K562 (cell line): ENCODE data around the gene SLC33A1. TPM values are rescaled to one million over a fixed set of nuclear protein-coding genes. Genes with fewer than 3 reads are reported as not detected.

Source experiments
- BRF1 ChIP-seq: IDR thresholded peaks from 3 replicates; pipeline ENCODE4 v1.6.1; 2011; ENCODE audit warnings: borderline replicate concordance, mild to moderate bottlenecking; ENCODE audit not compliant: insufficient read length; ENCODE audit errors: extremely low read depth
- FOXM1 ChIP-seq, 2 experiments: fragments of 450-650 bp in 1 of 2; sonication (generic) in 1 of 2; formaldehyde crosslinking in 1 of 2; IDR thresholded peaks; 2 replicates each; pipeline versions ENCODE4 v1.6.1 to v1.9.0; 2017 to 2022; ENCODE audit warnings: low read depth in 2 of 2, mild to moderate bottlenecking in 2 of 2, missing genetic modification reagents in 1 of 2, moderate library complexity in 1 of 2
- JUN ChIP-seq, 2 experiments: sonication (generic) in 1 of 2; formaldehyde crosslinking in 1 of 2; IDR thresholded peaks; 2 replicates each; pipeline versions ENCODE4 v1.6.1 to v1.8.0; 2012 to 2022; ENCODE audit warnings: borderline replicate concordance in 2 of 2, mild to moderate bottlenecking in 2 of 2, improper control_type of control experiment in 1 of 2, low read depth in 1 of 2, low read length in 1 of 2, missing genetic modification reagents in 1 of 2
- LCOR ChIP-seq: sonication (generic); formaldehyde crosslinking; IDR thresholded peaks from 2 replicates; pipeline ENCODE4 v1.8.0; 2022; ENCODE audit warnings: mild to moderate bottlenecking, missing genetic modification reagents
- RBM39 ChIP-seq: fragments of 200-400 bp; formaldehyde crosslinking; optimal IDR thresholded peaks from 2 replicates; pipeline ENCODE3; 2018; ENCODE audit warnings: low read depth, low read length
- ZNF57 ChIP-seq: fragments of 450-650 bp; formaldehyde crosslinking; IDR thresholded peaks from 2 replicates; pipeline ENCODE4 v1.4.0; 2020; ENCODE audit warnings: mild to moderate bottlenecking, moderate library complexity
- polyA plus RNA-seq, 8 experiments: library from polyadenylated mRNA; depleted of rRNA in 4 of 8; stranded (reverse) in 5 of 8; unstranded in 3 of 8; fragments of >200 nt; fragmentation: Nextera tagmentation in 2 of 8; fragmentation: Illumina TruSeq in 1 of 8; extraction: Ambion mirVana in 2 of 8; extraction: Trizol in 1 of 8; gene quantifications; 2 replicates each; pipeline versions ENCODE4 v1.2.1 to v1.2.3, GENCODE V29; 2011 to 2014; ENCODE audit warnings: inconsistent platforms in 1 of 8, missing spikeins in 1 of 8
- total RNA-seq, 7 experiments: library from RNA; depleted of rRNA in 6 of 7; stranded (reverse); fragments of >200 nt in 6 of 7; fragmentation: Illumina TruSeq in 2 of 7; extraction: Trizol in 2 of 7; gene quantifications; 2 replicates each; pipeline versions ENCODE4 v1.2.1 to v1.2.3, GENCODE V29; 2011 to 2021; ENCODE audit warnings: low replicate concordance in 1 of 7
- TF ChIP-seq, protein P1 (sequence below), 2 experiments: fragments of 450-650 bp; IDR thresholded peaks; 2 replicates each; pipeline ENCODE4 v1.6.1; 2016
- TF ChIP-seq, protein P2 (sequence below), 3 experiments: IDR thresholded peaks in 2 of 3; conservative IDR thresholded peaks in 1 of 3; 2 replicates each; pipeline ENCODE4 v1.5.1; 2011 to 2012; ENCODE audit warnings: low read length in 3 of 3, mild to moderate bottlenecking in 3 of 3, control low read depth in 2 of 3, improper control_type of control experiment in 1 of 3, inconsistent platforms in 1 of 3, low read depth in 1 of 3, mixed read lengths in 1 of 3, moderate library complexity in 1 of 3; ENCODE audit not compliant: insufficient read depth in 2 of 3
- TF ChIP-seq, protein P3 (sequence below), 2 experiments: fragments of 450-650 bp; formaldehyde crosslinking in 1 of 2; IDR thresholded peaks; 2 replicates each; pipeline versions ENCODE4 v1.4.0 to v1.6.1; 2014 to 2020; ENCODE audit warnings: mild to moderate bottlenecking in 2 of 2, borderline replicate concordance in 1 of 2, low read depth in 1 of 2
- TF ChIP-seq, protein P4 (sequence below): IDR thresholded peaks from 3 replicates; pipeline ENCODE4 v1.6.1; 2011; ENCODE audit warnings: borderline replicate concordance, mild to moderate bottlenecking, moderate library complexity; ENCODE audit not compliant: insufficient read length; ENCODE audit errors: extremely low read depth

Gene SLC33A1
- total and polyA plus RNA-seq, 9 of the 15 experiments (the other 6 are each of a cell fraction or from before 2014, with no cell fraction given): 6.2 to 26.8 (median 19.6) TPM

DNA sequence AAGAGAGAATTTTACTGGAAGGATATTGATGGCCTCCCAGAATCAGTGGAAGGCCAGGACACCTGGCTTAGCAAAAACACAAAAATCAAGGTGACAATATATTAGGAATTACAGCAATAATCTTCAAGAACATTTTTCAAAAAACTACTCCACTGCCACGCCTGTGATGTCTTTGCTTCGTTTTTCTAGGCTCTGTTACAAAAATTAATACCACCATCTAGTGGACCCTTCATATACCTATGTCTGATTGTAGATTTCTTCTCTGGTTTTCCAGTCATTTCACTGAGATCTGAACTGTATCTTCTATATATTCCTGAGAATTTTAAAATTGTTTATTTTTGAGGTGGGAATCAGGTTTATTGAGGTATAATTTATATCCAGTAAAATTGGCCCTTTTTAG is 5.6 kb upstream of the SLC33A1 start (continued):
- TF ChIP-seq FOXM1 (IDR thresholded peaks at IDR 0.05; ENCODE audit: low read depth): 0 out of 2 replicates have a peak, but pooled peaks have one; percentile 7
- TF ChIP-seq FOXM1 (CRISPR knock-in tag; IDR thresholded peaks at IDR 0.05; ENCODE audit: low read depth): no peak
- TF ChIP-seq, protein P1, sequence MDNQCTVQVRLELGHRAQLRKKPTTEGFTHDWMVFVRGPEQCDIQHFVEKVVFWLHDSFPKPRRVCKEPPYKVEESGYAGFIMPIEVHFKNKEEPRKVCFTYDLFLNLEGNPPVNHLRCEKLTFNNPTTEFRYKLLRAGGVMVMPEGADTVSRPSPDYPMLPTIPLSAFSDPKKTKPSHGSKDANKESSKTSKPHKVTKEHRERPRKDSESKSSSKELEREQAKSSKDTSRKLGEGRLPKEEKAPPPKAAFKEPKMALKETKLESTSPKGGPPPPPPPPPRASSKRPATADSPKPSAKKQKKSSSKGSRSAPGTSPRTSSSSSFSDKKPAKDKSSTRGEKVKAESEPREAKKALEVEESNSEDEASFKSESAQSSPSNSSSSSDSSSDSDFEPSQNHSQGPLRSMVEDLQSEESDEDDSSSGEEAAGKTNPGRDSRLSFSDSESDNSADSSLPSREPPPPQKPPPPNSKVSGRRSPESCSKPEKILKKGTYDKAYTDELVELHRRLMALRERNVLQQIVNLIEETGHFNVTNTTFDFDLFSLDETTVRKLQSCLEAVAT (IDR thresholded peaks at IDR 0.05): no peak
- TF ChIP-seq, protein P2, sequence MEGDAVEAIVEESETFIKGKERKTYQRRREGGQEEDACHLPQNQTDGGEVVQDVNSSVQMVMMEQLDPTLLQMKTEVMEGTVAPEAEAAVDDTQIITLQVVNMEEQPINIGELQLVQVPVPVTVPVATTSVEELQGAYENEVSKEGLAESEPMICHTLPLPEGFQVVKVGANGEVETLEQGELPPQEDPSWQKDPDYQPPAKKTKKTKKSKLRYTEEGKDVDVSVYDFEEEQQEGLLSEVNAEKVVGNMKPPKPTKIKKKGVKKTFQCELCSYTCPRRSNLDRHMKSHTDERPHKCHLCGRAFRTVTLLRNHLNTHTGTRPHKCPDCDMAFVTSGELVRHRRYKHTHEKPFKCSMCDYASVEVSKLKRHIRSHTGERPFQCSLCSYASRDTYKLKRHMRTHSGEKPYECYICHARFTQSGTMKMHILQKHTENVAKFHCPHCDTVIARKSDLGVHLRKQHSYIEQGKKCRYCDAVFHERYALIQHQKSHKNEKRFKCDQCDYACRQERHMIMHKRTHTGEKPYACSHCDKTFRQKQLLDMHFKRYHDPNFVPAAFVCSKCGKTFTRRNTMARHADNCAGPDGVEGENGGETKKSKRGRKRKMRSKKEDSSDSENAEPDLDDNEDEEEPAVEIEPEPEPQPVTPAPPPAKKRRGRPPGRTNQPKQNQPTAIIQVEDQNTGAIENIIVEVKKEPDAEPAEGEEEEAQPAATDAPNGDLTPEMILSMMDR (IDR thresholded peaks at IDR 0.05 in 2 of 3, conservative IDR thresholded peaks at IDR 0.05 in 1 of 3; ENCODE audit: insufficient read depth in 2 of 3, low read depth in 1 of 3, low read length in 3 of 3): peak; percentile 30 to 73 (median 38); a peak in 4 of 6 replicates
- no peak for TF ChIP-seq RBM39
- no peak for TF ChIP-seq LCOR (CRISPR knock-in tag)
- TF ChIP-seq ZNF57 (CRISPR knock-in tag): no peak
- TF ChIP-seq JUN (IDR thresholded peaks at IDR 0.05; ENCODE audit: borderline replicate concordance, low read depth, low read length): no peak
- TF ChIP-seq JUN (CRISPR knock-in tag; IDR thresholded peaks at IDR 0.05; ENCODE audit: borderline replicate concordance): no peak
- TF ChIP-seq, protein P3, sequence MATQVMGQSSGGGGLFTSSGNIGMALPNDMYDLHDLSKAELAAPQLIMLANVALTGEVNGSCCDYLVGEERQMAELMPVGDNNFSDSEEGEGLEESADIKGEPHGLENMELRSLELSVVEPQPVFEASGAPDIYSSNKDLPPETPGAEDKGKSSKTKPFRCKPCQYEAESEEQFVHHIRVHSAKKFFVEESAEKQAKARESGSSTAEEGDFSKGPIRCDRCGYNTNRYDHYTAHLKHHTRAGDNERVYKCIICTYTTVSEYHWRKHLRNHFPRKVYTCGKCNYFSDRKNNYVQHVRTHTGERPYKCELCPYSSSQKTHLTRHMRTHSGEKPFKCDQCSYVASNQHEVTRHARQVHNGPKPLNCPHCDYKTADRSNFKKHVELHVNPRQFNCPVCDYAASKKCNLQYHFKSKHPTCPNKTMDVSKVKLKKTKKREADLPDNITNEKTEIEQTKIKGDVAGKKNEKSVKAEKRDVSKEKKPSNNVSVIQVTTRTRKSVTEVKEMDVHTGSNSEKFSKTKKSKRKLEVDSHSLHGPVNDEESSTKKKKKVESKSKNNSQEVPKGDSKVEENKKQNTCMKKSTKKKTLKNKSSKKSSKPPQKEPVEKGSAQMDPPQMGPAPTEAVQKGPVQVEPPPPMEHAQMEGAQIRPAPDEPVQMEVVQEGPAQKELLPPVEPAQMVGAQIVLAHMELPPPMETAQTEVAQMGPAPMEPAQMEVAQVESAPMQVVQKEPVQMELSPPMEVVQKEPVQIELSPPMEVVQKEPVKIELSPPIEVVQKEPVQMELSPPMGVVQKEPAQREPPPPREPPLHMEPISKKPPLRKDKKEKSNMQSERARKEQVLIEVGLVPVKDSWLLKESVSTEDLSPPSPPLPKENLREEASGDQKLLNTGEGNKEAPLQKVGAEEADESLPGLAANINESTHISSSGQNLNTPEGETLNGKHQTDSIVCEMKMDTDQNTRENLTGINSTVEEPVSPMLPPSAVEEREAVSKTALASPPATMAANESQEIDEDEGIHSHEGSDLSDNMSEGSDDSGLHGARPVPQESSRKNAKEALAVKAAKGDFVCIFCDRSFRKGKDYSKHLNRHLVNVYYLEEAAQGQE (IDR thresholded peaks at IDR 0.05; ENCODE audit: borderline replicate concordance): peak; percentile 67; the same call in 1 of the 2 replicates
- TF ChIP-seq, protein P3 (CRISPR knock-in tag; IDR thresholded peaks at IDR 0.05; ENCODE audit: low read depth): no peak
- TF ChIP-seq, protein P4, sequence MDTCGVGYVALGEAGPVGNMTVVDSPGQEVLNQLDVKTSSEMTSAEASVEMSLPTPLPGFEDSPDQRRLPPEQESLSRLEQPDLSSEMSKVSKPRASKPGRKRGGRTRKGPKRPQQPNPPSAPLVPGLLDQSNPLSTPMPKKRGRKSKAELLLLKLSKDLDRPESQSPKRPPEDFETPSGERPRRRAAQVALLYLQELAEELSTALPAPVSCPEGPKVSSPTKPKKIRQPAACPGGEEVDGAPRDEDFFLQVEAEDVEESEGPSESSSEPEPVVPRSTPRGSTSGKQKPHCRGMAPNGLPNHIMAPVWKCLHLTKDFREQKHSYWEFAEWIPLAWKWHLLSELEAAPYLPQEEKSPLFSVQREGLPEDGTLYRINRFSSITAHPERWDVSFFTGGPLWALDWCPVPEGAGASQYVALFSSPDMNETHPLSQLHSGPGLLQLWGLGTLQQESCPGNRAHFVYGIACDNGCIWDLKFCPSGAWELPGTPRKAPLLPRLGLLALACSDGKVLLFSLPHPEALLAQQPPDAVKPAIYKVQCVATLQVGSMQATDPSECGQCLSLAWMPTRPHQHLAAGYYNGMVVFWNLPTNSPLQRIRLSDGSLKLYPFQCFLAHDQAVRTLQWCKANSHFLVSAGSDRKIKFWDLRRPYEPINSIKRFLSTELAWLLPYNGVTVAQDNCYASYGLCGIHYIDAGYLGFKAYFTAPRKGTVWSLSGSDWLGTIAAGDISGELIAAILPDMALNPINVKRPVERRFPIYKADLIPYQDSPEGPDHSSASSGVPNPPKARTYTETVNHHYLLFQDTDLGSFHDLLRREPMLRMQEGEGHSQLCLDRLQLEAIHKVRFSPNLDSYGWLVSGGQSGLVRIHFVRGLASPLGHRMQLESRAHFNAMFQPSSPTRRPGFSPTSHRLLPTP: no peak
- TF ChIP-seq BRF1: no peak
